22Rv1 (cell line): ENCODE measurements around the gene SLC9B2.

Experiments
- CTCF ChIP-seq: fragments of 450-650 bp; IDR thresholded peaks from 2 replicates; pipeline ENCODE4 v1.5.1; 2017; ENCODE audit warnings: mild to moderate bottlenecking
- ZFX ChIP-seq: fragments of 450-650 bp; IDR thresholded peaks from 2 replicates; pipeline ENCODE4 v1.6.1; 2017; ENCODE audit warnings: antibody characterized with exemption, borderline replicate concordance

- TF ChIP-seq CTCF, result no peak
- no peak for TF ChIP-seq ZFX
Observed at GRCh38 chr4:102988429-102989020, 88.0 kb downstream of the SLC9B2 start.
